GM18867 (cell line): ENCODE measurements around the gene HUS1.
"Not testable (repeated sequence)": the region's sequence is repeated elsewhere in the genome, so short reads cannot be mapped to it uniquely, and the experiment has no call there.

Experiments
- ATAC-seq: cut with Tn5 transposase; IDR thresholded peaks from one replicate; pipeline ENCODE4 v1.9.1; 2021; ENCODE audit warnings: mild to moderate bottlenecking, moderate library complexity; ENCODE audit not compliant: unreplicated experiment

HUS1 gene

DNA sequence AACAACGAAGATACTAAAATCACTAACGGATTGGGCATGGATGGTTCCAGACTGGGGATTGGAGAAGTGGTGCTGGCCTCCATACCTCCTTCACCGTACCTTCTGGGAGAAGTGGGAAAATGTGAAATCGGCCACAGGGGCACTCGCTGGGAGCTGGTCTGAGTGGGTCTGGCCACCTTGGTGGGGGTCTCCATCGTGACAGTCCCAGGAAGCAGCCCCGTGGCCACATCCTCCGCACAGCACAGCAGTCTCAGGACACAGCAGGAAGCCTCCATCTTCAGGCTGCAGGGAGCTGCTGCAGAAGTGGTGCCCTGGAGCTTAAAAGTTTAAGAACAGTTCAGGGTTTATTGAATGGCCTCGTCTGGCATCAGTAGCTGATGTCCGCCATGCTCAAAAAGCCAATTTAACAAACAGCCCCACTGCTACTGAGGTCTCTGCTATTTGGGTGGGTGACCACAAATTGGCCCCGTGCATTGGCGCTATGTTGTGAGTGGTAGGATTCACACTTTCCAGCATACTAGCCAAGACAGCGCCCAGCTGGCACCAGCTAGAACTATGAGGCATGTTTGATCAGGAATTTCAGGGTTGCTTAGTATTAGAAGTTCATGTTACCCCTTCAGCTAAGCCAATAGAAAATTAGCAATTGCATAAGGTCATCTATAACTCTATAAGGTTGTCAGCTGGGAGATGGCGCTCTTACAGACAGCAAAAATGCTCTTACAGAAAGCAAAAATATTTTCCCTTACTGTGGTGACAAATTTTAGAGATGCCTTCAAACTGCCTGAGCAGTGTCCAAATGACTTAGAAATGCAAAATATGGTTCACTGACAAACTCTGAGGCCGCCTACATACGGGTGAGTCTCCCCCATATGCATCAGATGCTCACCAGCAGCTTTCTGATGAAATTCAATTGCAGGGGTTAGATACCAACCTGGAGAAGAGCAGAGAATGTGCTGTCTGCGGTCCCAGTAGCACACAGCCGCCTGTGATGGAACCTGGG is 48.1 kb downstream of the HUS1 start:
- no peak for ATAC-seq

DNA sequence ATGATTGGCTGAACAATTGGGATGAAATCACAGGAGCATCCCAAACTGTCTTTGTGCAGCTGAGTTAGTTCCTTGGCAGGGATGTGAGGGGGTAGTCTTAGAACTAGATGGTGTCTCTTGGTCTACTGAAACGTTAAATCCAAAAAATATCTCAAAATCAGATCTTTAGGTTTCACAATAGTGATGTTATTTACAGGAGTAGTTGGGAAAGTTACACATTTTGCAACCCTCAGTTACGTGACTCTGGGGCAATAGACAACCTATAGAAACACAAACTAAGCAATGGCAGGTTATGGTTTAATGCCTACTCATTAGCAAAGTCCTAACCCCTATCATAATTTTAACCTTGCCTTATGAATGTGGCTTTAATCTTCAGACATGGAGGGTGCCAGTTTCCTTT is 55.1 kb downstream of the HUS1 start:
- ATAC-seq: no peak

DNA sequence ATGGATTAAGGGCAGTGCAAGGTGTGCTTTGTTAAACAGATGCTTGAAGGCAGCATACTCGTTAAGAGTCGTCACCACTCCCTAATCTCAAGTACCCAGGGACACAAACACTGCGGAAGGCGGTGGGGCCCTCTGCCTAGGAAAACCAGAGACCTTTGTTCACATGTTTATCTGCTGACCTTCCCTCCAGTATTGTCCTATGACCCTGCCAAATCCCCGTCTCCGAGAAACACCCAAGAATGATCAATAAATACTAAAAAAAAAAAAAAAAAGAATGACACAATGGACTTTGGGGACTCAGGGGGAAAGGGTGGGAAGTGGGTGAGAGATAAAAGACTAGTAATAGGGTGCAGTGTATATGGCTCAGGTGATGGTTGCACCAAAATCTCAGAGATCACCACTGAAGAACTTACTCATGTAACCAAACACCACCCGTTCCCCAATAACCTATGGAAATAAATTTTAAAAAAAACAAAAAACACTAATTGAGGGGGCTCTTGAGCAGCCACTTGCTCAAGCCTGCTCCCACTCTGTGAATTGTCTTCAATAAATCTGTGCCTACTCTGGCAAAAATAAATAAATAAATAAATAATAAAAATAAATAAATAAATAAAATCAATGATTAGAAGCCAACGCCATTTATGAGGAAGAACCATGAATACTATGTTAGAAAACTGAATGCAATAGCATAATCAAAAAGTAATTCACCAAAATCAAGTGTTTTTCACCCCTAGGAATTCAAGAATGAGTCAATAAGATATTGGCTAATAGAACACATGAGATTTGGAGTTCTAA is 56.1 kb downstream of the HUS1 start:
- ATAC-seq: not testable (repeated sequence)

GRCh38 chr7:47916514-47916913 is 62.9 kb downstream of the HUS1 start:
- ATAC-seq: not testable (repeated sequence)

- ATAC-seq: no peak
Observed at GRCh38 chr7:47915616-47915976, 63.8 kb downstream of the HUS1 start.

DNA sequence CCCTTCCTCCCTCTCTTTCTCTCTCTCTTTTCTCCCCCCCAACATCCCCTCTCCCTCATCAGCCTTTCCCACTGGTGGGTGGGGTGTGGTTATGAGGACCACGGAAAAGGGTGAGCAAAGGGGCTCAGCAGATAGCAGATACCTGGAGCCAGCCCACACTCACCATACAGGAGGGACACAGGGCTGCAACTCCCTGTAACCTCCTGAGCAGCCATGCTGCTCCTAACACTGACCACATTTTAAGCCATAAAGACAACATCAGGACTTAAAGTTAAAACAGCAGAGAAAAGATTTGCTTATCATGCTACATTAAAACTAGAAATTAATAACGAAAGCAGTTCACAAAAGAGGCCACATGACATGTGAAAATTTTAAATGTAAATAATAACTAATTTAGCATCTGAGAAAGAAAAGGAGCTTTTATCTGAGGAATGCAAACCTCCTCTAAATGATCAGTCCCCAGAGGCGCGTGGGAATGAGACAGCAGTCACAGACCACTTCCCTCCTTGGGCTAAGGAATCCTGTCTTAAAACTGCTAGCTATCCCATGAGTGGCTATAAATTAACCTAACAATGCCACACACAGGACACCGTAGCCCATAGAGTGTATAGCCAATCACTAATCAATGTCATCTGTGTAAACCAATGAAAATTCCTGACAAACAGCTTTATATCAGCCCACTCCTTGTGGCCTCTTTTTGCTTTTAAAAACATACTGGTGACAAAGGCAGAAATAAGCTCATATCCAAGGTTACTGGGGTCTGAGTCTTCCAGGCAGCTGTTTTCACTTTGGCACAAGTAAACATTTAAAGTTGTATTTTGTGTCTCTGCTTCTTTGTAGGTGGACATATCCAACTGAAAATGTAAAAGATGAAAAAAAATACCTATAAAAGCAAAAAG is 64.4 kb downstream of the HUS1 start:
- no peak for ATAC-seq
